ENCODE data around the gene TCL1B.

Gene TCL1B

GRCh38 chr14:95733212-95733611, 47.0 kb downstream of the TCL1B start:
- CTCF ChIA-PET: no interaction called here
- no peak for DNase-seq (ENCODE audit: low read depth, low spot score)
- no peak for TF ChIP-seq CTCF (IDR thresholded peaks at IDR 0.05; ENCODE audit: insufficient read depth, low read length, missing control alignments)
- POLR2A ChIA-PET: no interaction called here
- no peak overlapping the region for H3K4me3 ChIP-seq (ENCODE audit: low read depth, low read length)

GRCh38 chr14:95739356-95739755, 53.1 kb downstream of the TCL1B start:
- CTCF ChIA-PET: no interaction called here
- no peak for DNase-seq (ENCODE audit: low read depth, low spot score)
- no peak overlapping the region for H3K4me3 ChIP-seq (ENCODE audit: low read depth, low read length)
- POLR2A ChIA-PET: no interaction called here
- TF ChIP-seq CTCF (IDR thresholded peaks at IDR 0.05; ENCODE audit: insufficient read depth, low read length, missing control alignments): no peak

GRCh38 chr14:95741038-95741490, 54.8 kb downstream of the TCL1B start:
- H3K4me3 ChIP-seq (ENCODE audit: low read depth, low read length): no peak overlapping the region
- CTCF ChIA-PET: no interaction called here
- POLR2A ChIA-PET: no interaction called here
- DNase-seq (ENCODE audit: low read depth, low spot score): no peak
- TF ChIP-seq CTCF (IDR thresholded peaks at IDR 0.05; ENCODE audit: insufficient read depth, low read length, missing control alignments): no peak

- ChIA-PET POLR2A (no interaction called here), CTCF (no interaction called here)
- no peak for DNase-seq (ENCODE audit: low read depth, low spot score)
- no peak overlapping the region for H3K4me3 ChIP-seq (ENCODE audit: low read depth, low read length)
- TF ChIP-seq CTCF (IDR thresholded peaks at IDR 0.05; ENCODE audit: insufficient read depth, low read length, missing control alignments): no peak
Measured at GRCh38 chr14:95741781-95742180, 55.6 kb downstream of the TCL1B start.
